Prostate gland (tissue), 2 donors: Measurements from ENCODE around the gene ABLIM1. TPM values are rescaled to one million over a fixed set of nuclear protein-coding genes. Genes with fewer than 3 reads are reported as not detected.

Experiments used
- DNase-seq: peaks from one replicate; pipeline ENCODE4 v3.0.0-alpha.2; 2019; ENCODE audit warnings: low spot score
- H3K27ac ChIP-seq, 2 donors: fragments of 200-600 bp; sonication (generic); 2 replicates each; pipeline ENCODE4 v1.5.1; 2017 to 2019
- H3K27me3 ChIP-seq: fragments of 200-600 bp; sonication (generic); replicated peaks from 2 replicates; pipeline ENCODE4 v1.5.1; 2019; ENCODE audit not compliant: insufficient read depth
- H3K36me3 ChIP-seq, 2 donors: fragments of 200-600 bp; sonication (generic); 1 replicate in 1 of 2; 2 replicates in 1 of 2; pipeline versions ENCODE4 v1.5.1 to v1.8.1; 2017 to 2019
- H3K4me1 ChIP-seq: fragments of 200-600 bp; sonication (generic); replicated peaks from 2 replicates; pipeline ENCODE4 v1.5.1; 2019
- H3K4me3 ChIP-seq, 2 donors: fragments of 200-600 bp; sonication (generic); 2 replicates each; pipeline ENCODE4 v1.5.1; 2017 to 2019
- H3K9me3 ChIP-seq: fragments of 200-600 bp; sonication (generic); 2 replicates; pipeline ENCODE4 v1.5.1; 2017
- POLR2A ChIP-seq: fragments of 450-650 bp; IDR thresholded peaks from one replicate; pipeline ENCODE4 v1.6.1; 2016; ENCODE audit warnings: antibody characterized with exemption, mild to moderate bottlenecking
- POLR2AphosphoS5 ChIP-seq: sonication (generic); formaldehyde crosslinking; IDR thresholded peaks from one replicate; pipeline ENCODE4 v1.6.1; 2017; ENCODE audit warnings: antibody characterized with exemption
- WGBS: methylation state at CpG from one replicate; pipeline ENCODE4 v1.1.5; 2018; 5-methylcytosine and 5-hydroxymethylcytosine counted together
- intact Hi-C: fragments of 100-400 bp; cut with DNase I; formaldehyde crosslinking; loops from one replicate; pipeline ENCODE4 v1.14.2; 2022
- total RNA-seq, 2 donors: library from RNA; depleted of rRNA; stranded (reverse); fragments of >200 nt; gene quantifications; one replicate each; pipeline ENCODE4 v1.1.0, GENCODE V29; 2016
- TF ChIP-seq, protein P1 (sequence below), 4 experiments: fragments of 200-600 bp in 2 of 4; fragments of 450-650 bp in 2 of 4; sonication (generic) in 2 of 4; IDR thresholded peaks; 1 replicate in 3 of 4; 2 replicates in 1 of 4; pipeline ENCODE4 v1.5.1; 2016 to 2019; ENCODE audit warnings: antibody characterized with exemption in 4 of 4, mild to moderate bottlenecking in 2 of 4, moderate library complexity in 2 of 4

ABLIM1 gene
- total RNA-seq, 2 donors from 2014 or later: 43.9 to 138 TPM

DNA sequence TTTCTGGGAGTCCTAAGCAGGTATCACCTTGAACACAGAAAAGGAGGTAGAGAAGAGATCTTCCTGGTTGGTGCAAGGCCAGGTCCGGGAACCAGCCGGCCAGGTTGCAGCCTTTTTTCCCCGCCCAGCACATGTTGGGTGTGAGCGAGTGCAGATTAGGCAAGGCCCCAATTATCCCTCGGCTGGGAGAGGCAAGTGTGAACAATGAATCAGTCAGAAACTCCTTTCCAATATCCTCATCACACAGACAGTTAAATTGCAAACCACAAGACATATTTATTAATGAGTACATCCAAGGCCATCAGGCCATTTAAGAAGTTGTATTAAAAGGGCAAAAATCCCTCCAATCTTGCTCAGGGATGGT is 138.8 kb downstream of the ABLIM1 start:
- H3K4me1 ChIP-seq: no peaks in the 10 kb centered on the region
- TF ChIP-seq, protein P1, sequence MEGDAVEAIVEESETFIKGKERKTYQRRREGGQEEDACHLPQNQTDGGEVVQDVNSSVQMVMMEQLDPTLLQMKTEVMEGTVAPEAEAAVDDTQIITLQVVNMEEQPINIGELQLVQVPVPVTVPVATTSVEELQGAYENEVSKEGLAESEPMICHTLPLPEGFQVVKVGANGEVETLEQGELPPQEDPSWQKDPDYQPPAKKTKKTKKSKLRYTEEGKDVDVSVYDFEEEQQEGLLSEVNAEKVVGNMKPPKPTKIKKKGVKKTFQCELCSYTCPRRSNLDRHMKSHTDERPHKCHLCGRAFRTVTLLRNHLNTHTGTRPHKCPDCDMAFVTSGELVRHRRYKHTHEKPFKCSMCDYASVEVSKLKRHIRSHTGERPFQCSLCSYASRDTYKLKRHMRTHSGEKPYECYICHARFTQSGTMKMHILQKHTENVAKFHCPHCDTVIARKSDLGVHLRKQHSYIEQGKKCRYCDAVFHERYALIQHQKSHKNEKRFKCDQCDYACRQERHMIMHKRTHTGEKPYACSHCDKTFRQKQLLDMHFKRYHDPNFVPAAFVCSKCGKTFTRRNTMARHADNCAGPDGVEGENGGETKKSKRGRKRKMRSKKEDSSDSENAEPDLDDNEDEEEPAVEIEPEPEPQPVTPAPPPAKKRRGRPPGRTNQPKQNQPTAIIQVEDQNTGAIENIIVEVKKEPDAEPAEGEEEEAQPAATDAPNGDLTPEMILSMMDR (IDR thresholded peaks at IDR 0.05): no peak
- no peak for TF ChIP-seq POLR2A
- no peak for TF ChIP-seq POLR2AphosphoS5
- no peaks in the 10 kb centered on the region for H3K36me3 ChIP-seq
- H3K9me3 ChIP-seq: no peaks in the 10 kb centered on the region
- WGBS: 46% methylated on average over 5 of the region's 5 CpGs
- intact Hi-C loops: no loop called here
- DNase-seq: peak; percentile 49
- no peaks in the 10 kb centered on the region for H3K27me3 ChIP-seq
- H3K4me3 ChIP-seq: no peak overlapping the region
- peak overlapping the region in 1 of 2 donors; percentile 31 for H3K27ac ChIP-seq

DNA sequence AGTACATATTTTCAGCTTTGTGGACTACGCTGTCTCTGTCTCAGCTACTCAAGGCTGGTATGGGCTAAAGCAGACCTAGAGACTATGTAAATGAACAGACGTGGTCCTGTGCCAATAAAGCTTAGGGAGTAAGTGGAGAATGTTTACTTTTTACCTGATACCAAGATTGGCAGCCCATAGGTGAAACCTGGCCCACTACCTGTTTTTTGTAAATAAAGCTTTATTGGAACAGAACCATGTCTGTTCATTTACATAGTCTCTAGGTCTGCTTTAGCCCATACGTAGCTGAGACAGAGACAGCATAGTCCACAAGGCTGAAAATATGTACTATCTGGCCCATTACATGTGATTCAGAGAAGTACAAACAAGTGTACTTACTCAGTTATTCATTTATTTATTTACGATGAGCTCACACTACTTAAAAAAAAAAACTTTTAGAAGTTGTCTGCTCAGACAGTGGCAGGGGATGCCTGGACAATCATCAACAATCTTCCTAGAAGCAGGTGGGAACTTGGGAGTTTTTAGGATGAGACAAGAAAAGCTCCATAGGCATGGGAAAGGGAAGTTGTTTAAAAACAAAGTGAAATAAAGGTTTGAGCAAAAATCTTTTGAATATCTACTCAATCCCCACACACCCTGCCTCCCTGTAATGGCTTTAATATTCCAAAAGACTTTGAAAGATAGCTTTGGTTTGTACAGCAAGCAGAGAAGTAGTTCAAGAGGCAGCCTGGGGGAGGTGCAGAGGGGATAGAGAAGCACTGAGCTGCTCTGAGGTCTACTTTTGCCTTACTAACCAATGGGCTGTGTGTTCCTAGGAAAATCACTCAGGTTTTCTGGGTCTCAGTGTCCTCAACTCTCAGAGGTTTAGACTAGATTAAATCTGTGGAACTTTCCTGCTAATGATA is 139.4 kb downstream of the ABLIM1 start:
- Histone ChIP-seq H3K4me3 (no peak overlapping the region), H3K4me1 (no peaks in the 10 kb centered on the region), H3K27me3 (no peaks in the 10 kb centered on the region), H3K36me3 (no peaks in the 10 kb centered on the region), H3K9me3 (no peaks in the 10 kb centered on the region), H3K27ac (peak overlapping the region in 1 of 2 donors; percentile 31)
- DNase-seq: no peak
- no peak for TF ChIP-seq POLR2A
- TF ChIP-seq, protein P1 (IDR thresholded peaks at IDR 0.05): no peak
- no peak for TF ChIP-seq POLR2AphosphoS5
- 72% methylated on average over 4 of the region's 4 CpGs for WGBS
- intact Hi-C loops: no loop called here

DNA sequence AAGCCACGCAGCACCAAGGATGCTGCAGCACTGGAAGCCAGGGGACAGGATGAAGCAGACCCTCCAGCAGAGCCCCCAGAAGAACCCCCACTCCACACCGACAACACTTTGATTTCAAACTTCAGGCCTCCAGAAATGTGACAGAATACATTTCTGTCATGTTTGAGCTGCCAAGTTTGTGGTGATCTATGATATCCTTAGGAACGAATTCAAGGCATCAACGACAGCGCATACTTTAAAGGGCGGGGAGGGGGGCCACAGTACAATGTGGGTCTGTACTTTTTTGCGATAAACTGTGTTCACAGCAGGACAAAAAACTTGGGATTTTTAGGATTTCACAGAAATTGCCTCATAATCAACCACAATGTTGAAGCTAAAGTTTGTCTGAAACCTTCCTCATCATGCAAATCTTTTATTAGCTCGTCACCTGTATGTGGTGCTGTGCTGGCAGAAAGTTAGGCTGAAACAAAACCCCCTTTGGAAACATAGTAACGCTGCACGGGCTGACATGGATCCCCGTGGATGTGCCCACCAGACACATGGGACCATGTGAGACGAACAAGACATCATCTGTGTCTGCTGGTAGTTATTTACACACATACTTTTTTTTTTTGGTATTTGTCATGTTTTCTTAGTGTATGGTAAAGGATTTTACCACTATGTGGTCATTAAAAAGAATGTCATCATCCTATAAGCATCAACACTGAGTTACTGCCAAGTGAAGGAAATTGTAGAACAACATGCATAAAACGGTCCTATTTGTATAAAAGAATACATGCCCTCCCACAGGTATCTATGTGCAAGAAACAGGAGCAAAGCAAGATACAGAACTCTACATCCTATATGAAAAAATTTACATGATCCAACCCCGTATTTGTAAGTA is 140.5 kb downstream of the ABLIM1 start:
- H3K4me1 ChIP-seq: no peaks in the 10 kb centered on the region
- H3K9me3 ChIP-seq: no peaks in the 10 kb centered on the region
- no peak overlapping the region for H3K27ac ChIP-seq
- intact Hi-C loops: no loop called here
- no peak overlapping the region for H3K4me3 ChIP-seq
- TF ChIP-seq, protein P1 (IDR thresholded peaks at IDR 0.05): no peak
- TF ChIP-seq POLR2A (no peak), POLR2AphosphoS5 (no peak)
- H3K27me3 ChIP-seq: no peaks in the 10 kb centered on the region
- DNase-seq: no peak
- no peaks in the 10 kb centered on the region for H3K36me3 ChIP-seq
- WGBS: 90% methylated on average over 14 of the region's 14 CpGs

- H3K4me3 ChIP-seq: no peak overlapping the region
- no peaks in the 10 kb centered on the region for H3K36me3 ChIP-seq
- H3K4me1 ChIP-seq: no peaks in the 10 kb centered on the region
- H3K27me3 ChIP-seq: no peaks in the 10 kb centered on the region
- intact Hi-C loops: no loop called here
- no peak for DNase-seq
- WGBS: 77% methylated on average over 3 of the region's 3 CpGs
- H3K9me3 ChIP-seq: no peaks in the 10 kb centered on the region
- no peak overlapping the region for H3K27ac ChIP-seq
- TF ChIP-seq POLR2A (no peak), POLR2AphosphoS5 (no peak)
- TF ChIP-seq, protein P1 (IDR thresholded peaks at IDR 0.05): no peak
These were observed 141.7 kb downstream of the ABLIM1 start for GRCh38 chr10:114516356-114516755.
